Endothelial cell of umbilical vein (primary cell): ENCODE data around the gene FAM168A. TPM values are rescaled to one million over a fixed set of nuclear protein-coding genes. Genes with fewer than 3 reads are reported as not detected.

Source experiments
- BruUV-seq: library from RNA; stranded (reverse); fragments of 400-500 nt; replicated peaks from 2 replicates; lab custom pipeline; 2021; lab: Mats Ljungman, UMichigan
- CTCF ChIA-PET: fragments of 300-600, 350-600 bp; sonication (Branson Sonifier 250); formaldehyde crosslinking; loops from one replicate; lab custom pipeline; 2021; ENCODE audit warnings: antibody characterized with exemption, inconsistent platforms; lab: Charles Lee
- POLR2A ChIA-PET: fragments of 300-600, 350-600 bp; sonication (Branson Sonifier 250); formaldehyde crosslinking; loops from one replicate; lab custom pipeline; 2021; ENCODE audit warnings: antibody characterized with exemption, inconsistent platforms; lab: Charles Lee
- DNase-seq: peaks from one replicate; pipeline ENCODE4 v3.0.0-alpha.2; 2011; ENCODE audit warnings: low read depth, low spot score
- FAIRE-seq: peaks from 2 replicates; lab custom pipeline; 2011; peaks lifted over from hg19 to GRCh38; lab: Jason Lieb, UNC
- H2AFZ ChIP-seq: 2 replicates; pipeline ENCODE4 v1.6.0; 2012; ENCODE audit warnings: low read depth, low read length, control low read depth, inconsistent platforms
- H3K27ac ChIP-seq: 2 replicates; pipeline ENCODE4 v1.5.1; 2011; ENCODE audit warnings: low read depth, mild to moderate bottlenecking, control low read depth, low read length, moderate library complexity; ENCODE audit not compliant: insufficient read depth
- H3K27me3 ChIP-seq, 2 experiments: 2 replicates each; pipeline versions ENCODE4 v1.6.0 to v1.6.1; 2011; ENCODE audit warnings: low read length in 2 of 2, mixed read lengths in 1 of 2; ENCODE audit not compliant: control insufficient read depth in 2 of 2, insufficient read depth in 2 of 2
- H3K36me3 ChIP-seq, 2 experiments: 2 replicates in 1 of 2; 3 replicates in 1 of 2; pipeline ENCODE4 v1.5.1; 2011; ENCODE audit warnings: low read length in 2 of 2, mild to moderate bottlenecking in 1 of 2, moderate library complexity in 1 of 2; ENCODE audit not compliant: control insufficient read depth in 2 of 2, insufficient read depth in 2 of 2; ENCODE audit errors: extremely low read depth in 1 of 2
- H3K4me1 ChIP-seq: 3 replicates; pipeline ENCODE4 v1.5.1; 2011; ENCODE audit warnings: mild to moderate bottlenecking, low read length; ENCODE audit not compliant: control insufficient read depth, insufficient read depth; ENCODE audit errors: extremely low read depth
- H3K4me2 ChIP-seq: 2 replicates; pipeline ENCODE4 v1.6.1; 2011; ENCODE audit warnings: low read length, control low read depth, mixed read lengths; ENCODE audit not compliant: insufficient read depth
- H3K4me3 ChIP-seq, 3 experiments: fragments of 200-600 bp in 1 of 3; sonication (generic), shearing (Covaris generic) in 1 of 3; replicated peaks in 1 of 3; 2 replicates each; pipeline ENCODE4 v1.5.1; 2011 to 2016; ENCODE audit warnings: control low read depth in 3 of 3, low read length in 3 of 3, mild to moderate bottlenecking in 2 of 3, inconsistent platforms in 1 of 3, low read depth in 1 of 3, moderate library complexity in 1 of 3; ENCODE audit not compliant: insufficient read depth in 1 of 3
- H3K79me2 ChIP-seq: 2 replicates; pipeline ENCODE4 v1.6.0; 2012; ENCODE audit warnings: low read length, inconsistent platforms; ENCODE audit not compliant: control insufficient read depth, insufficient read depth
- H3K9ac ChIP-seq: replicated peaks from 2 replicates; pipeline ENCODE3; 2011; ENCODE audit warnings: low read length, control low read depth; ENCODE audit not compliant: insufficient read depth; ENCODE audit errors: extremely low read depth
- H3K9me1 ChIP-seq: replicated peaks from 3 replicates; pipeline ENCODE4 v1.6.0; 2011; ENCODE audit warnings: mild to moderate bottlenecking, low read length; ENCODE audit not compliant: control insufficient read depth, insufficient read depth; ENCODE audit errors: extremely low read depth
- H3K9me3 ChIP-seq: replicated peaks from 2 replicates; pipeline ENCODE4 v1.5.1; 2012; ENCODE audit warnings: low read length, inconsistent platforms; ENCODE audit not compliant: control insufficient read depth, insufficient read depth
- H4K20me1 ChIP-seq: replicated peaks from 2 replicates; pipeline ENCODE3; 2011; ENCODE audit warnings: mild to moderate bottlenecking, low read length; ENCODE audit not compliant: control insufficient read depth, insufficient read depth; ENCODE audit errors: extremely low read depth
- EZH2 ChIP-seq: IDR thresholded peaks from 2 replicates; pipeline ENCODE4 v1.6.1; 2012; ENCODE audit warnings: borderline replicate concordance, low read depth, mild to moderate bottlenecking, moderate library complexity, low read length, inconsistent platforms; ENCODE audit not compliant: severe bottlenecking
- FOS ChIP-seq: IDR thresholded peaks from 2 replicates; pipeline ENCODE4 v1.6.1; 2011; ENCODE audit warnings: mild to moderate bottlenecking, low read length, moderate library complexity, borderline replicate concordance; ENCODE audit not compliant: insufficient read depth
- GATA2 ChIP-seq: IDR thresholded peaks from 2 replicates; pipeline ENCODE4 v1.7.0; 2011; ENCODE audit warnings: low read depth, mild to moderate bottlenecking, moderate library complexity, mixed read lengths, low read length; ENCODE audit not compliant: insufficient read length, insufficient read depth
- JUN ChIP-seq: IDR thresholded peaks from 2 replicates; pipeline ENCODE4 v1.6.1; 2011; ENCODE audit warnings: borderline replicate concordance, low read depth; ENCODE audit not compliant: insufficient read length, insufficient read depth
- MYC ChIP-seq: IDR thresholded peaks from one replicate; pipeline ENCODE4 v1.6.1; 2011; ENCODE audit warnings: mild to moderate bottlenecking, low read depth, low read length
- POLR2A ChIP-seq: IDR thresholded peaks from 2 replicates; pipeline ENCODE4 v1.6.1; 2012; ENCODE audit warnings: low read depth, mild to moderate bottlenecking, control low read depth, low read length
- POLR2AphosphoS5 ChIP-seq: IDR thresholded peaks from 2 replicates; pipeline ENCODE4 v1.6.1; 2012; ENCODE audit warnings: low read depth, mild to moderate bottlenecking, control low read depth, low read length, moderate library complexity; ENCODE audit not compliant: insufficient read depth
- dilution Hi-C: fragments of 300-500 bp; cut with MboI; formaldehyde crosslinking; loops from one replicate; pipeline ENCODE4 v1.15.0; 2019; ENCODE audit warnings: low sequenced_read_pairs; ENCODE audit not compliant: extremely low pct_ligation_motif_present
- intact Hi-C: fragments of 100-400 bp; cut with micrococcal nuclease; formaldehyde crosslinking; loops from one replicate; pipeline ENCODE4 v1.10.0; 2022
- polyA plus RNA-seq, 4 experiments: library from polyadenylated mRNA; depleted of rRNA in 3 of 4; stranded (reverse) in 3 of 4; unstranded in 1 of 4; fragments of >200 nt; gene quantifications; 2 replicates each; pipeline versions ENCODE4 v1.2.1 to v1.2.3, GENCODE V29; 2011 to 2012; ENCODE audit warnings: missing spikeins in 1 of 4
- total RNA-seq: library from RNA; stranded (reverse); gene quantifications from 2 replicates; pipeline ENCODE4 v1.2.3, GENCODE V29; 2021
- TF ChIP-seq, protein P1 (sequence below): IDR thresholded peaks from 2 replicates; pipeline ENCODE4 v1.6.1; 2011; ENCODE audit not compliant: insufficient read depth, insufficient read length
- TF ChIP-seq, protein P2 (sequence below), 2 donors: IDR thresholded peaks; 1 replicate in 1 of 2; 2 replicates in 1 of 2; pipeline ENCODE4 v1.5.1; 2011; ENCODE audit warnings: low read length in 2 of 2, mild to moderate bottlenecking in 2 of 2, moderate library complexity in 2 of 2, control low read depth in 1 of 2, inconsistent platforms in 1 of 2, low read depth in 1 of 2; ENCODE audit not compliant: insufficient read depth in 1 of 2; ENCODE audit errors: extremely low read depth in 1 of 2

The FAM168A gene
- total and polyA plus RNA-seq, 2 donors (not counting 3 experiments of a cell fraction or from before 2014, with no cell fraction given), result 17.0 to 20.5 TPM

DNA sequence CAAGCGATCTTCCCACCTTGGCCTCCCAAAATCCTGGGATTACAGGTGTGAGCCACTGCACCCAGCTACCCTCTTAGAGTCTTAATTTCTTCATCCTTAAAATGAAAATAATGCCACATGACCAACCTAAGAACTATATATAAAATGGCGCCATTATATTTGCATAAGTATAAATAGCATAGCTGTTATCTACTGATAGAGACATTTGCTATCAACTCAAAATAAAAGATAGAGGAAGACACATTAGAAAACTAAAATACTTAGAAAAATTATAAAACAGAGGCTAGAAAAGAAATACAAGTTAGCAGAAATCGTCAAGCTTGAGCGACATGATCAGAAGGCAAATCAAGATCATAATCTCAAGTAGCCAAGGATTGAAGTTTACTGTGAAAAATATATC lies 6.2 kb downstream of the FAM168A start:
- BruUV-seq, result no TSS peak
- Histone ChIP-seq H3K36me3 (no peaks in the 10 kb centered on the region), H2AFZ (no peak overlapping the region), H3K27me3 (no peaks in the 10 kb centered on the region), H3K9me1 (no peaks in the 10 kb centered on the region), H3K79me2 (peaks cover 1% of the 10 kb centered on the region), H3K4me3 (no peak overlapping the region), H3K9me3 (no peaks in the 10 kb centered on the region), H3K4me1 (peaks cover under 1% of the 10 kb centered on the region), H3K9ac (no peak overlapping the region), H3K27ac (no peak overlapping the region), H3K4me2 (no peak overlapping the region), H4K20me1 (no peaks in the 10 kb centered on the region)
- FAIRE-seq (no peak), DNase-seq (no peak)
- ChIA-PET CTCF (interaction anchor here (1.3 to 2.1 kb wide), 3 partner anchors 13 to 112 kb away, joined by 4 to 6 read pairs (median 6); no protein-coding TSS in a partner anchor), POLR2A (no interaction called here)
- dilution Hi-C loops (no loop called here), intact Hi-C loops (no loop called here)
- TF ChIP-seq EZH2 (no peak), MYC (no peak), POLR2A (no peak), JUN (no peak), POLR2AphosphoS5 (no peak), GATA2 (no peak), FOS (no peak)
- TF ChIP-seq, protein P1, sequence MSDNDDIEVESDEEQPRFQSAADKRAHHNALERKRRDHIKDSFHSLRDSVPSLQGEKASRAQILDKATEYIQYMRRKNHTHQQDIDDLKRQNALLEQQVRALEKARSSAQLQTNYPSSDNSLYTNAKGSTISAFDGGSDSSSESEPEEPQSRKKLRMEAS, result no peak
- TF ChIP-seq, protein P2, sequence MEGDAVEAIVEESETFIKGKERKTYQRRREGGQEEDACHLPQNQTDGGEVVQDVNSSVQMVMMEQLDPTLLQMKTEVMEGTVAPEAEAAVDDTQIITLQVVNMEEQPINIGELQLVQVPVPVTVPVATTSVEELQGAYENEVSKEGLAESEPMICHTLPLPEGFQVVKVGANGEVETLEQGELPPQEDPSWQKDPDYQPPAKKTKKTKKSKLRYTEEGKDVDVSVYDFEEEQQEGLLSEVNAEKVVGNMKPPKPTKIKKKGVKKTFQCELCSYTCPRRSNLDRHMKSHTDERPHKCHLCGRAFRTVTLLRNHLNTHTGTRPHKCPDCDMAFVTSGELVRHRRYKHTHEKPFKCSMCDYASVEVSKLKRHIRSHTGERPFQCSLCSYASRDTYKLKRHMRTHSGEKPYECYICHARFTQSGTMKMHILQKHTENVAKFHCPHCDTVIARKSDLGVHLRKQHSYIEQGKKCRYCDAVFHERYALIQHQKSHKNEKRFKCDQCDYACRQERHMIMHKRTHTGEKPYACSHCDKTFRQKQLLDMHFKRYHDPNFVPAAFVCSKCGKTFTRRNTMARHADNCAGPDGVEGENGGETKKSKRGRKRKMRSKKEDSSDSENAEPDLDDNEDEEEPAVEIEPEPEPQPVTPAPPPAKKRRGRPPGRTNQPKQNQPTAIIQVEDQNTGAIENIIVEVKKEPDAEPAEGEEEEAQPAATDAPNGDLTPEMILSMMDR (IDR thresholded peaks at IDR 0.05; ENCODE audit: extremely low read depth in 1 of 2, insufficient read depth in 1 of 2, low read depth in 1 of 2, low read length in 2 of 2), result no peak
